HEK293 (cell line): ENCODE measurements around the gene CNPY1.

Experiments
- FEZF1 ChIP-seq: fragments of 450-650 bp; formaldehyde crosslinking; IDR thresholded peaks from 2 replicates; pipeline ENCODE4 v1.5.1; 2016; ENCODE audit warnings: missing biosample characterization, missing genetic modification characterization
- HIC1 ChIP-seq: fragments of 450-650 bp; formaldehyde crosslinking; IDR thresholded peaks from 2 replicates; pipeline ENCODE4 v1.5.1; 2016; ENCODE audit warnings: missing biosample characterization, missing genetic modification characterization
- IKZF3 ChIP-seq: fragments of 450-650 bp; IDR thresholded peaks from 2 replicates; pipeline ENCODE4 v1.5.0; 2018; ENCODE audit warnings: missing biosample characterization, mild to moderate bottlenecking, missing genetic modification characterization, moderate library complexity
- KLF10 ChIP-seq: fragments of 450-650 bp; IDR thresholded peaks from 2 replicates; pipeline ENCODE4 v1.5.1; 2018; ENCODE audit warnings: missing biosample characterization, mild to moderate bottlenecking, missing genetic modification characterization
- PRDM10 ChIP-seq: fragments of 450-650 bp; formaldehyde crosslinking; IDR thresholded peaks from 2 replicates; pipeline ENCODE4 v1.5.1; 2016; ENCODE audit warnings: missing biosample characterization, missing genetic modification characterization
- PRDM2 ChIP-seq: fragments of 450-650 bp; formaldehyde crosslinking; IDR thresholded peaks from 2 replicates; pipeline ENCODE4 v1.5.1; 2016; ENCODE audit warnings: missing biosample characterization, missing genetic modification characterization, borderline replicate concordance
- SP2 ChIP-seq: fragments of 450-650 bp; formaldehyde crosslinking; IDR thresholded peaks from 2 replicates; pipeline ENCODE4 v1.5.1; 2016; ENCODE audit warnings: missing biosample characterization, missing genetic modification characterization
- SP7 ChIP-seq: fragments of 450-650 bp; formaldehyde crosslinking; IDR thresholded peaks from 2 replicates; pipeline ENCODE4 v1.5.1; 2016; ENCODE audit warnings: missing biosample characterization, missing genetic modification characterization
- ZBTB21 ChIP-seq: fragments of 450-650 bp; formaldehyde crosslinking; IDR thresholded peaks from 2 replicates; pipeline ENCODE4 v1.5.1; 2017; ENCODE audit warnings: missing biosample characterization, missing genetic modification characterization
- ZFHX2 ChIP-seq: fragments of 450-650 bp; formaldehyde crosslinking; conservative IDR thresholded peaks from 2 replicates; pipeline ENCODE4 v1.5.1; 2016; ENCODE audit warnings: missing biosample characterization, missing genetic modification characterization
- ZNF10 ChIP-seq: fragments of 450-650 bp; formaldehyde crosslinking; IDR thresholded peaks from 2 replicates; pipeline ENCODE4 v1.5.1; 2017; ENCODE audit warnings: missing biosample characterization, missing genetic modification characterization
- ZNF157 ChIP-seq: fragments of 450-650 bp; formaldehyde crosslinking; IDR thresholded peaks from 2 replicates; pipeline ENCODE4 v1.5.1; 2016; ENCODE audit warnings: missing biosample characterization, missing genetic modification characterization
- ZNF280D ChIP-seq: fragments of 450-650 bp; formaldehyde crosslinking; IDR thresholded peaks from 2 replicates; pipeline ENCODE4 v1.5.1; 2016; ENCODE audit warnings: missing biosample characterization, missing genetic modification characterization
- ZNF416 ChIP-seq: fragments of 450-650 bp; formaldehyde crosslinking; IDR thresholded peaks from 2 replicates; pipeline ENCODE4 v1.5.1; 2016; ENCODE audit warnings: missing biosample characterization, missing genetic modification characterization
- ZNF426 ChIP-seq: fragments of 450-650 bp; formaldehyde crosslinking; IDR thresholded peaks from 2 replicates; pipeline ENCODE4 v1.5.1; 2017; ENCODE audit warnings: missing biosample characterization, missing genetic modification characterization, mild to moderate bottlenecking, inconsistent platforms, moderate library complexity
- ZNF488 ChIP-seq: fragments of 450-650 bp; formaldehyde crosslinking; IDR thresholded peaks from 2 replicates; pipeline ENCODE4 v1.5.1; 2016; ENCODE audit warnings: missing biosample characterization, missing genetic modification characterization
- ZNF513 ChIP-seq: fragments of 450-650 bp; IDR thresholded peaks from 2 replicates; pipeline ENCODE4 v1.5.1; 2018; ENCODE audit warnings: missing biosample characterization, missing genetic modification characterization
- ZNF660 ChIP-seq: fragments of 450-650 bp; IDR thresholded peaks from 2 replicates; pipeline ENCODE4 v1.5.1; 2018; ENCODE audit warnings: missing biosample characterization, mild to moderate bottlenecking, missing genetic modification characterization
- ZNF670 ChIP-seq: fragments of 450-650 bp; formaldehyde crosslinking; IDR thresholded peaks from 2 replicates; pipeline ENCODE4 v1.5.1; 2016; ENCODE audit warnings: missing biosample characterization, missing genetic modification characterization, low read depth
- ZNF701 ChIP-seq: fragments of 450-650 bp; formaldehyde crosslinking; IDR thresholded peaks from 2 replicates; pipeline ENCODE4 v1.5.1; 2016; ENCODE audit warnings: missing biosample characterization, missing genetic modification characterization
- ZNF830 ChIP-seq: fragments of 450-650 bp; IDR thresholded peaks from 2 replicates; pipeline ENCODE4 v1.5.0; 2018; ENCODE audit warnings: missing biosample characterization, missing genetic modification characterization, low read depth, mild to moderate bottlenecking, moderate library complexity

CNPY1 gene

GRCh38 chr7:155456738-155457543, 89.4 kb downstream of the CNPY1 start (continued):
- no peak for TF ChIP-seq HIC1 (tag by site-specific recombination)
- no peak for TF ChIP-seq ZNF280D (tag by site-specific recombination)
- TF ChIP-seq KLF10 (tag by site-specific recombination): peak; percentile 75; the same call in 1 of the 2 replicates
- no peak for TF ChIP-seq ZNF488 (tag by site-specific recombination)
- no peak for TF ChIP-seq ZNF10
- peak; percentile 61; the same call in 1 of the 2 replicates for TF ChIP-seq IKZF3 (tag by site-specific recombination)
- TF ChIP-seq ZNF426 (tag by site-specific recombination): no peak
- peak; percentile 34 for TF ChIP-seq FEZF1
- TF ChIP-seq ZNF701 (tag by site-specific recombination): no peak
- TF ChIP-seq ZBTB21 (tag by site-specific recombination): no peak
- peak; percentile 55; the same call in 1 of the 2 replicates for TF ChIP-seq ZNF660 (tag by site-specific recombination)
- TF ChIP-seq PRDM2 (tag by site-specific recombination): no peak
- TF ChIP-seq ZNF513 (tag by site-specific recombination): no peak
- peak; percentile 80 for TF ChIP-seq ZFHX2 (tag by site-specific recombination)
- no peak for TF ChIP-seq ZNF830
- peak; percentile 20; the same call in 1 of the 2 replicates for TF ChIP-seq PRDM10 (tag by site-specific recombination)
- TF ChIP-seq ZNF416 (tag by site-specific recombination): no peak
- TF ChIP-seq SP7 (tag by site-specific recombination): no peak; the same call in 1 of the 2 replicates
- TF ChIP-seq SP2 (tag by site-specific recombination): peak; percentile 57
- TF ChIP-seq ZNF157: no peak
- no peak for TF ChIP-seq ZNF670 (tag by site-specific recombination)
